Measurements from ENCODE around the gene CTDP1.

DNA sequence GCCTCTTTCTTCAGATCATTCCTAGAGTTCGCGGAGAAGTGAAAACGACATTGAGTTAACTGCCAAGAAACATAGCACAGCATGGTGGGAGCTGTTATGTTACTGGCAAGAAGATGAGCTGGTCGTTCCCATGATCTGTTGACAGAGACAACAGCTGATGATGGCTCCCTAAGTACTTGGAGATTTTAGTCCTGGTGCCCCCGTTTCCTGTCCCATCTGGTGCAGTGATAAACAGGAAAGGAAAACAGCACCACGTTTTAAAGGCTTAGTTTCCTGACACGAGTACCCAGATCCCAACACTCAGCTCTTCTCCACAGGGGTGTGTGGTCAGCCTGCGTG, 61.7 kb downstream of the CTDP1 start:
- TF ChIP-seq, protein P1, sequence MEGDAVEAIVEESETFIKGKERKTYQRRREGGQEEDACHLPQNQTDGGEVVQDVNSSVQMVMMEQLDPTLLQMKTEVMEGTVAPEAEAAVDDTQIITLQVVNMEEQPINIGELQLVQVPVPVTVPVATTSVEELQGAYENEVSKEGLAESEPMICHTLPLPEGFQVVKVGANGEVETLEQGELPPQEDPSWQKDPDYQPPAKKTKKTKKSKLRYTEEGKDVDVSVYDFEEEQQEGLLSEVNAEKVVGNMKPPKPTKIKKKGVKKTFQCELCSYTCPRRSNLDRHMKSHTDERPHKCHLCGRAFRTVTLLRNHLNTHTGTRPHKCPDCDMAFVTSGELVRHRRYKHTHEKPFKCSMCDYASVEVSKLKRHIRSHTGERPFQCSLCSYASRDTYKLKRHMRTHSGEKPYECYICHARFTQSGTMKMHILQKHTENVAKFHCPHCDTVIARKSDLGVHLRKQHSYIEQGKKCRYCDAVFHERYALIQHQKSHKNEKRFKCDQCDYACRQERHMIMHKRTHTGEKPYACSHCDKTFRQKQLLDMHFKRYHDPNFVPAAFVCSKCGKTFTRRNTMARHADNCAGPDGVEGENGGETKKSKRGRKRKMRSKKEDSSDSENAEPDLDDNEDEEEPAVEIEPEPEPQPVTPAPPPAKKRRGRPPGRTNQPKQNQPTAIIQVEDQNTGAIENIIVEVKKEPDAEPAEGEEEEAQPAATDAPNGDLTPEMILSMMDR (conservative IDR thresholded peaks at IDR 0.05; ENCODE audit: low read length): no peak
- no peak for TF ChIP-seq EZH2phosphoT487 (IDR thresholded peaks at IDR 0.05; ENCODE audit: borderline replicate concordance, low read depth, low read length)
